Panc1 (cell line): ENCODE measurements around the gene LENG8. TPM values are rescaled to one million over a fixed set of nuclear protein-coding genes. Genes with fewer than 3 reads are reported as not detected.

ENCODE experiments used
- ATAC-seq: fragments of 200-7000 bp; cut with Tn5 transposase; 2 replicates; pipeline ENCODE4 v1.9.1; 2020; ENCODE audit warnings: mild to moderate bottlenecking, moderate library complexity
- BruUV-seq: library from RNA; stranded (reverse); fragments of 400-500 nt; replicated peaks from 2 replicates; lab custom pipeline; 2021; lab: Mats Ljungman, UMichigan
- CTCF ChIA-PET: fragments of 300-600 bp; sonication (Branson Sonifier 250); formaldehyde crosslinking; loops from one replicate; lab custom pipeline; 2022; ENCODE audit warnings: antibody characterized with exemption; lab: Charles Lee
- POLR2A ChIA-PET: fragments of 300-600 bp; sonication (Branson Sonifier 250); formaldehyde crosslinking; loops from one replicate; lab custom pipeline; 2022; ENCODE audit warnings: antibody characterized with exemption; lab: Charles Lee
- DNase-seq: peaks from one replicate; pipeline ENCODE4 v3.0.0-alpha.2; 2010; ENCODE audit warnings: low read depth, low spot score
- H3K27ac ChIP-seq: 2 replicates; pipeline ENCODE4 v1.5.1; 2011; ENCODE audit warnings: mild to moderate bottlenecking, low read length, inconsistent platforms
- H3K27me3 ChIP-seq: fragments of 200-500 bp; sonication (Bioruptor generic); 2 replicates; pipeline ENCODE4 v1.6.0; 2014; ENCODE audit warnings: low read length, inconsistent platforms; ENCODE audit not compliant: control insufficient read depth, insufficient read depth
- H3K36me3 ChIP-seq: fragments of 200-500 bp; sonication (Bioruptor generic); 2 replicates; pipeline ENCODE4 v1.5.1; 2014; ENCODE audit warnings: inconsistent platforms, mild to moderate bottlenecking, low read length, moderate library complexity; ENCODE audit not compliant: control insufficient read depth, insufficient read depth
- H3K4me1 ChIP-seq: 2 replicates; pipeline ENCODE4 v1.5.1; 2011; ENCODE audit warnings: inconsistent platforms, mild to moderate bottlenecking, low read length, moderate library complexity; ENCODE audit not compliant: control insufficient read depth, insufficient read depth
- H3K4me3 ChIP-seq, 2 experiments: 2 replicates each; pipeline ENCODE4 v1.5.1; 2011 to 2012; ENCODE audit warnings: low read depth in 2 of 2, low read length in 2 of 2, mild to moderate bottlenecking in 2 of 2, inconsistent platforms in 1 of 2, moderate library complexity in 1 of 2
- H3K9me3 ChIP-seq: fragments of 200-500 bp; sonication (Bioruptor generic); 2 replicates; pipeline ENCODE4 v1.5.1; 2014; ENCODE audit warnings: low read depth, mild to moderate bottlenecking, inconsistent platforms, low read length, moderate library complexity; ENCODE audit not compliant: control insufficient read depth, insufficient read depth
- CTCF ChIP-seq: fragments of 450-650 bp; IDR thresholded peaks from 2 replicates; pipeline ENCODE4 v1.5.1; 2017; ENCODE audit warnings: mild to moderate bottlenecking
- POLR2AphosphoS5 ChIP-seq: IDR thresholded peaks from 2 replicates; pipeline ENCODE4 v1.6.1; 2012; ENCODE audit warnings: mild to moderate bottlenecking, low read depth, low read length, moderate library complexity
- SIN3A ChIP-seq: IDR thresholded peaks from 2 replicates; pipeline ENCODE4 v1.6.1; 2012; ENCODE audit warnings: low read depth, mild to moderate bottlenecking, low read length, moderate library complexity, borderline replicate concordance; ENCODE audit not compliant: insufficient read depth
- TCF7L2 ChIP-seq: IDR thresholded peaks from 2 replicates; pipeline ENCODE4 v1.6.1; 2011; ENCODE audit warnings: mild to moderate bottlenecking, low read depth, low read length, inconsistent platforms
- in situ Hi-C: cut with HindIII; loops from 2 replicates; pipeline ENCODE4 v1.10.0; 2016; ENCODE audit warnings: low sequenced_read_pairs, low pct_unique_long_range_greater_than_20kb
- intact Hi-C: fragments of 100-400 bp; cut with micrococcal nuclease; formaldehyde crosslinking; loops from one replicate; pipeline ENCODE4 v1.10.0; 2022; ENCODE audit not compliant: unreplicated experiment
- total RNA-seq: library from RNA; stranded (reverse); gene quantifications from one replicate; pipeline ENCODE4 v1.2.1, GENCODE V29; 2021; ENCODE audit not compliant: unreplicated experiment
- TF ChIP-seq, protein P1 (sequence below), 2 experiments: IDR thresholded peaks; 2 replicates each; pipeline ENCODE4 v1.6.1; 2011 to 2012; ENCODE audit warnings: low read depth in 2 of 2, control low read depth in 1 of 2, low read length in 1 of 2, mild to moderate bottlenecking in 1 of 2, moderate library complexity in 1 of 2; ENCODE audit not compliant: insufficient read depth in 1 of 2

The LENG8 gene
- total RNA-seq, 1 experiment from 2014 or later, result 268 TPM

- no peaks in the 10 kb centered on the region for H3K27me3 ChIP-seq
- no peak overlapping the region for H3K4me3 ChIP-seq
- H3K9me3 ChIP-seq, result no peaks in the 10 kb centered on the region
- intact Hi-C loops, result no loop called here
- no peak overlapping the region for H3K27ac ChIP-seq
- H3K36me3 ChIP-seq, result no peaks in the 10 kb centered on the region
- no TSS peak for BruUV-seq
- TF ChIP-seq, protein P1, sequence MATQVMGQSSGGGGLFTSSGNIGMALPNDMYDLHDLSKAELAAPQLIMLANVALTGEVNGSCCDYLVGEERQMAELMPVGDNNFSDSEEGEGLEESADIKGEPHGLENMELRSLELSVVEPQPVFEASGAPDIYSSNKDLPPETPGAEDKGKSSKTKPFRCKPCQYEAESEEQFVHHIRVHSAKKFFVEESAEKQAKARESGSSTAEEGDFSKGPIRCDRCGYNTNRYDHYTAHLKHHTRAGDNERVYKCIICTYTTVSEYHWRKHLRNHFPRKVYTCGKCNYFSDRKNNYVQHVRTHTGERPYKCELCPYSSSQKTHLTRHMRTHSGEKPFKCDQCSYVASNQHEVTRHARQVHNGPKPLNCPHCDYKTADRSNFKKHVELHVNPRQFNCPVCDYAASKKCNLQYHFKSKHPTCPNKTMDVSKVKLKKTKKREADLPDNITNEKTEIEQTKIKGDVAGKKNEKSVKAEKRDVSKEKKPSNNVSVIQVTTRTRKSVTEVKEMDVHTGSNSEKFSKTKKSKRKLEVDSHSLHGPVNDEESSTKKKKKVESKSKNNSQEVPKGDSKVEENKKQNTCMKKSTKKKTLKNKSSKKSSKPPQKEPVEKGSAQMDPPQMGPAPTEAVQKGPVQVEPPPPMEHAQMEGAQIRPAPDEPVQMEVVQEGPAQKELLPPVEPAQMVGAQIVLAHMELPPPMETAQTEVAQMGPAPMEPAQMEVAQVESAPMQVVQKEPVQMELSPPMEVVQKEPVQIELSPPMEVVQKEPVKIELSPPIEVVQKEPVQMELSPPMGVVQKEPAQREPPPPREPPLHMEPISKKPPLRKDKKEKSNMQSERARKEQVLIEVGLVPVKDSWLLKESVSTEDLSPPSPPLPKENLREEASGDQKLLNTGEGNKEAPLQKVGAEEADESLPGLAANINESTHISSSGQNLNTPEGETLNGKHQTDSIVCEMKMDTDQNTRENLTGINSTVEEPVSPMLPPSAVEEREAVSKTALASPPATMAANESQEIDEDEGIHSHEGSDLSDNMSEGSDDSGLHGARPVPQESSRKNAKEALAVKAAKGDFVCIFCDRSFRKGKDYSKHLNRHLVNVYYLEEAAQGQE (IDR thresholded peaks at IDR 0.05; ENCODE audit: insufficient read depth in 1 of 2, low read depth in 2 of 2, low read length in 1 of 2), result no peak
- TF ChIP-seq CTCF (no peak), TCF7L2 (no peak), SIN3A (no peak), POLR2AphosphoS5 (no peak)
- ChIA-PET POLR2A (interaction anchor here (0.6 to 0.7 kb wide), 3 partner anchors 9 to 918 kb away, joined by 5 to 7 read pairs (median 6); no protein-coding TSS in a partner anchor), CTCF (interaction anchor here (1.2 kb wide), 1 partner anchor 37 kb away, joined by 3 read pairs; no protein-coding TSS in a partner anchor)
- in situ Hi-C loops, result no loop called here
- peaks cover 28% of the 10 kb centered on the region for H3K4me1 ChIP-seq
- ATAC-seq, result no peak
- DNase-seq, result no peak
Measured at GRCh38 chr19:54429176-54429495, 19.9 kb upstream of the LENG8 start.

DNA sequence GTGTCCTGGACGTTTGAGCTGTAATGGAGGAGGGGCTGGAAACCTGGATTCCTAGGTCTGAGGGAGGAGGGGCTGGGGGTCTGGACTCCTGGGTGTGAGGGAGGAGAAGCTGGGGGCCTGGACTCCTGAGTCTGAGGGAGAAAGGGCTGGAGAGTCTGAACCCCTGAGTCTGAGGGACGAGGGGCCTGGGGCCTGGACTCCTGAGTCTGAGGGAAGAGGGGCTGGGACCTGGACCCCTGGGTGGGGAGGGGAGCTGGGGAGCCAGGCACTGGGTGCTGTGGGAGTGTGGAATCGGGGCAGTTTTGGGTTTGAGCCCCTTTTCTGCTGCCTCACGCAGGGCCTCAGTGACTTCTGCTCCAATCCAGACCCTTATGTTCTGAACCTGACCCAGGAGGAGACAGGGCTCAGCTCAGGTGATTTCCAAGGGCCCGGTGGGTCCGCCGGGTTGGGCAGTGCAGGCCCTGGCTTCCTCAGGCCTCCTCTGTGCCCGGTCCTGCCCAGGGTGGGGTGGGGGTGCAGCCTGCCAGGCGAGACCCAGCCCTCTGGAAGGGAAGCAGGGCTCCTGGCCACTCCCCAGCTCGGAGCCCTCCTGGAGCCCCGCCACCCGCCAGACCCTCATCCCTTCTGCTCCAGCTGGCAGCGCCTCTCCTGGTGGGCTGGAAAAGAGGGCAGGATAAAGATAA is 19.3 kb upstream of the LENG8 start:
- Histone ChIP-seq H3K27me3 (no peaks in the 10 kb centered on the region), H3K27ac (no peak overlapping the region), H3K36me3 (no peaks in the 10 kb centered on the region), H3K4me1 (peaks cover 28% of the 10 kb centered on the region), H3K9me3 (no peaks in the 10 kb centered on the region), H3K4me3 (no peak overlapping the region)
- intact Hi-C loops (no loop called here), in situ Hi-C loops (no loop called here)
- CTCF ChIA-PET, result interaction anchor here (0.6 to 1.4 kb wide), 4 partner anchors 11 to 192 kb away, joined by 3 to 6 read pairs (median 4); no protein-coding TSS in a partner anchor
- DNase-seq (no peak), ATAC-seq (no peak)
- POLR2A ChIA-PET, result interaction anchor here (0.6 to 0.7 kb wide), 4 partner anchors 8 to 918 kb away, joined by 5 to 7 read pairs (median 6); no protein-coding TSS in a partner anchor
- TF ChIP-seq, protein P1 (IDR thresholded peaks at IDR 0.05; ENCODE audit: insufficient read depth in 1 of 2, low read depth in 2 of 2, low read length in 1 of 2), result no peak
- TF ChIP-seq POLR2AphosphoS5, result 0 out of 2 replicates have a peak, but pooled peaks have one; percentile 16
- BruUV-seq, result no TSS peak
